SK-N-SH treated with all-trans-retinoic acid at 6 μM for 48 hours (cell line): ENCODE data around the gene MFNG.

Experiments used
- BACH2 ChIP-seq: fragments of 250-450 bp; sonication (Bioruptor Pico); IDR thresholded peaks from 2 replicates; pipeline ENCODE4 v1.9.0; 2021; ENCODE audit warnings: mild to moderate bottlenecking, borderline replicate concordance
- CSDC2 ChIP-seq: fragments of 250-450 bp; sonication (Bioruptor Pico); IDR thresholded peaks from 2 replicates; pipeline ENCODE4 v1.5.0; 2020; ENCODE audit warnings: mild to moderate bottlenecking, moderate library complexity
- GLIS3 ChIP-seq: fragments of 250-450 bp; sonication (Bioruptor Pico); IDR thresholded peaks from 2 replicates; pipeline ENCODE4 v1.5.0; 2020; ENCODE audit warnings: mild to moderate bottlenecking, moderate library complexity
- ISL1 ChIP-seq: fragments of 250-450 bp; sonication (Bioruptor Pico); IDR thresholded peaks from 2 replicates; pipeline ENCODE4 v2.1.2; 2022; ENCODE audit warnings: mild to moderate bottlenecking, moderate library complexity
- RARB ChIP-seq: fragments of 250-450 bp; sonication (Bioruptor Pico); IDR thresholded peaks from 2 replicates; pipeline ENCODE4 v1.8.0; 2021; ENCODE audit warnings: mild to moderate bottlenecking, moderate library complexity
- ZC3H10 ChIP-seq: fragments of 250-450 bp; sonication (Bioruptor Pico); IDR thresholded peaks from 2 replicates; pipeline ENCODE4 v1.5.1; 2021; ENCODE audit warnings: mild to moderate bottlenecking, moderate library complexity
- ZFP3 ChIP-seq: fragments of 250-450 bp; sonication (Bioruptor Pico); IDR thresholded peaks from 2 replicates; pipeline ENCODE4 v1.5.0; 2020; ENCODE audit warnings: mild to moderate bottlenecking, moderate library complexity
- ZNF565 ChIP-seq: fragments of 450-650 bp; formaldehyde crosslinking; conservative IDR thresholded peaks from 2 replicates; pipeline ENCODE4 v1.5.0; 2020; ENCODE audit warnings: low read depth, mild to moderate bottlenecking, moderate library complexity
- TF ChIP-seq, protein P1 (sequence below): fragments of 250-450 bp; sonication (Bioruptor Pico); IDR thresholded peaks from 2 replicates; pipeline ENCODE4 v1.8.0; 2020; ENCODE audit warnings: mild to moderate bottlenecking, moderate library complexity, borderline replicate concordance
- TF ChIP-seq, protein P2 (sequence below): fragments of 250-450 bp; sonication (Bioruptor Pico); IDR thresholded peaks from 2 replicates; pipeline ENCODE4 v1.5.1; 2020; ENCODE audit warnings: low read depth, mild to moderate bottlenecking, moderate library complexity
- TF ChIP-seq, protein P3 (sequence below): fragments of 250-450 bp; sonication (Bioruptor Pico); IDR thresholded peaks from 2 replicates; pipeline ENCODE4 v1.8.0; 2021; ENCODE audit warnings: low read depth, mild to moderate bottlenecking, moderate library complexity, borderline replicate concordance
- TF ChIP-seq, protein P4 (sequence below): fragments of 250-450 bp; sonication (Bioruptor Pico); IDR thresholded peaks from 2 replicates; pipeline ENCODE4 v1.5.0; 2020; ENCODE audit warnings: mild to moderate bottlenecking, moderate library complexity

DNA sequence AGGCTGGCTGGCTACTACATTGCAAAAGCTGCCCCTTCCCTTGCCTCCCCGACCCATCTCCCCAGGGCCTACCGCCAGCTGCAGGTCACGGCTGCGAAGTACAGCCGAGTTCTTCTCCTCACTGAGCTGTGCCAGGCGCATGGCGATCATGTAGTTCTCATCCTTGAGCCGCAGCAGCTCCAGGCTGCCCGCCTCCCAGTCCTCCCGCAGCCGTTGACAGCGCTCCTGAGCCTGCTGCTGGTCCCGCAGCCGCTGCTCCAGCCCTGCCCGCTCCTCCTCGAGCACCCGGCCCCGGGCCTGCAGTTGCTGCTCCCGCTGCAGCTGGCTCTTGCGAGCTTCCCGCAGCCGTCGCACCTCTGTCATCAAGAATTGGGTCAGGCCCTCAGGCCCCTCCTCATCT lies 29.7 kb upstream of the MFNG start:
- TF ChIP-seq RARB (CRISPR knock-in tag) (no peak), ZNF565 (CRISPR knock-in tag) (no peak), BACH2 (CRISPR knock-in tag) (no peak), ZFP3 (no peak), ISL1 (CRISPR knock-in tag) (no peak), ZC3H10 (CRISPR knock-in tag) (no peak), CSDC2 (CRISPR knock-in tag) (no peak), GLIS3 (CRISPR knock-in tag) (no peak)
- TF ChIP-seq, protein P1, sequence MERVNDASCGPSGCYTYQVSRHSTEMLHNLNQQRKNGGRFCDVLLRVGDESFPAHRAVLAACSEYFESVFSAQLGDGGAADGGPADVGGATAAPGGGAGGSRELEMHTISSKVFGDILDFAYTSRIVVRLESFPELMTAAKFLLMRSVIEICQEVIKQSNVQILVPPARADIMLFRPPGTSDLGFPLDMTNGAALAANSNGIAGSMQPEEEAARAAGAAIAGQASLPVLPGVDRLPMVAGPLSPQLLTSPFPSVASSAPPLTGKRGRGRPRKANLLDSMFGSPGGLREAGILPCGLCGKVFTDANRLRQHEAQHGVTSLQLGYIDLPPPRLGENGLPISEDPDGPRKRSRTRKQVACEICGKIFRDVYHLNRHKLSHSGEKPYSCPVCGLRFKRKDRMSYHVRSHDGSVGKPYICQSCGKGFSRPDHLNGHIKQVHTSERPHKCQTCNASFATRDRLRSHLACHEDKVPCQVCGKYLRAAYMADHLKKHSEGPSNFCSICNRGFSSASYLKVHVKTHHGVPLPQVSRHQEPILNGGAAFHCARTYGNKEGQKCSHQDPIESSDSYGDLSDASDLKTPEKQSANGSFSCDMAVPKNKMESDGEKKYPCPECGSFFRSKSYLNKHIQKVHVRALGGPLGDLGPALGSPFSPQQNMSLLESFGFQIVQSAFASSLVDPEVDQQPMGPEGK: no peak
- TF ChIP-seq, protein P2, sequence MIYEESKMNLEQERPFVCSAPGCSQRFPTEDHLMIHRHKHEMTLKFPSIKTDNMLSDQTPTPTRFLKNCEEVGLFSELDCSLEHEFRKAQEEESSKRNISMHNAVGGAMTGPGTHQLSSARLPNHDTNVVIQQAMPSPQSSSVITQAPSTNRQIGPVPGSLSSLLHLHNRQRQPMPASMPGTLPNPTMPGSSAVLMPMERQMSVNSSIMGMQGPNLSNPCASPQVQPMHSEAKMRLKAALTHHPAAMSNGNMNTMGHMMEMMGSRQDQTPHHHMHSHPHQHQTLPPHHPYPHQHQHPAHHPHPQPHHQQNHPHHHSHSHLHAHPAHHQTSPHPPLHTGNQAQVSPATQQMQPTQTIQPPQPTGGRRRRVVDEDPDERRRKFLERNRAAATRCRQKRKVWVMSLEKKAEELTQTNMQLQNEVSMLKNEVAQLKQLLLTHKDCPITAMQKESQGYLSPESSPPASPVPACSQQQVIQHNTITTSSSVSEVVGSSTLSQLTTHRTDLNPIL (CRISPR knock-in tag): no peak
- TF ChIP-seq, protein P3, sequence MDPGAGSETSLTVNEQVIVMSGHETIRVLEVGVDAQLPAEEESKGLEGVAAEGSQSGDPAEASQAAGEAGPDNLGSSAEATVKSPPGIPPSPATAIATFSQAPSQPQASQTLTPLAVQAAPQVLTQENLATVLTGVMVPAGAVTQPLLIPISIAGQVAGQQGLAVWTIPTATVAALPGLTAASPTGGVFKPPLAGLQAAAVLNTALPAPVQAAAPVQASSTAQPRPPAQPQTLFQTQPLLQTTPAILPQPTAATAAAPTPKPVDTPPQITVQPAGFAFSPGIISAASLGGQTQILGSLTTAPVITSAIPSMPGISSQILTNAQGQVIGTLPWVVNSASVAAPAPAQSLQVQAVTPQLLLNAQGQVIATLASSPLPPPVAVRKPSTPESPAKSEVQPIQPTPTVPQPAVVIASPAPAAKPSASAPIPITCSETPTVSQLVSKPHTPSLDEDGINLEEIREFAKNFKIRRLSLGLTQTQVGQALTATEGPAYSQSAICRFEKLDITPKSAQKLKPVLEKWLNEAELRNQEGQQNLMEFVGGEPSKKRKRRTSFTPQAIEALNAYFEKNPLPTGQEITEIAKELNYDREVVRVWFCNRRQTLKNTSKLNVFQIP (CRISPR knock-in tag): no peak
- TF ChIP-seq, protein P4, sequence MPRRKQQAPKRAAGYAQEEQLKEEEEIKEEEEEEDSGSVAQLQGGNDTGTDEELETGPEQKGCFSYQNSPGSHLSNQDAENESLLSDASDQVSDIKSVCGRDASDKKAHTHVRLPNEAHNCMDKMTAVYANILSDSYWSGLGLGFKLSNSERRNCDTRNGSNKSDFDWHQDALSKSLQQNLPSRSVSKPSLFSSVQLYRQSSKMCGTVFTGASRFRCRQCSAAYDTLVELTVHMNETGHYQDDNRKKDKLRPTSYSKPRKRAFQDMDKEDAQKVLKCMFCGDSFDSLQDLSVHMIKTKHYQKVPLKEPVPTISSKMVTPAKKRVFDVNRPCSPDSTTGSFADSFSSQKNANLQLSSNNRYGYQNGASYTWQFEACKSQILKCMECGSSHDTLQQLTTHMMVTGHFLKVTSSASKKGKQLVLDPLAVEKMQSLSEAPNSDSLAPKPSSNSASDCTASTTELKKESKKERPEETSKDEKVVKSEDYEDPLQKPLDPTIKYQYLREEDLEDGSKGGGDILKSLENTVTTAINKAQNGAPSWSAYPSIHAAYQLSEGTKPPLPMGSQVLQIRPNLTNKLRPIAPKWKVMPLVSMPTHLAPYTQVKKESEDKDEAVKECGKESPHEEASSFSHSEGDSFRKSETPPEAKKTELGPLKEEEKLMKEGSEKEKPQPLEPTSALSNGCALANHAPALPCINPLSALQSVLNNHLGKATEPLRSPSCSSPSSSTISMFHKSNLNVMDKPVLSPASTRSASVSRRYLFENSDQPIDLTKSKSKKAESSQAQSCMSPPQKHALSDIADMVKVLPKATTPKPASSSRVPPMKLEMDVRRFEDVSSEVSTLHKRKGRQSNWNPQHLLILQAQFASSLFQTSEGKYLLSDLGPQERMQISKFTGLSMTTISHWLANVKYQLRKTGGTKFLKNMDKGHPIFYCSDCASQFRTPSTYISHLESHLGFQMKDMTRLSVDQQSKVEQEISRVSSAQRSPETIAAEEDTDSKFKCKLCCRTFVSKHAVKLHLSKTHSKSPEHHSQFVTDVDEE (CRISPR knock-in tag): no peak
